ENCODE data around the gene RAB1B.
A peak's percentile ranks its signal among the peaks of the same experiment; 100 is the strongest.

The RAB1B gene

GRCh38 chr11:66285250-66285947, 17.0 kb downstream of the RAB1B start:
- no peak for DNase-seq

GRCh38 chr11:66286699-66287098, 18.3 kb downstream of the RAB1B start:
- DNase-seq: no peak

- DNase-seq: no peak
Measured at GRCh38 chr11:66287211-66287888, 18.9 kb downstream of the RAB1B start.

- DNase-seq: no peak
Measured at GRCh38 chr11:66287889-66288670, 19.6 kb downstream of the RAB1B start.

- DNase-seq: peak; percentile 98
Measured at GRCh38 chr11:66288671-66289547, 20.5 kb downstream of the RAB1B start, which contains the start of gene YIF1A. Gene YIF1A (minus strand): TSS chr11:66289143. CDS start chr11:66288985, 158 bp downstream.

- DNase-seq: peak; percentile 82
Measured at GRCh38 chr11:66289548-66290329, 21.3 kb downstream of the RAB1B start.

- DNase-seq: no peak
Measured at GRCh38 chr11:66290330-66290621, 21.8 kb downstream of the RAB1B start.

GRCh38 chr11:66291303-66291705, 22.9 kb downstream of the RAB1B start:
- DNase-seq: no peak

- DNase-seq: peak; percentile 63
Measured at GRCh38 chr11:66291706-66292542, 23.5 kb downstream of the RAB1B start, which contains the start of gene TMEM151A. Gene TMEM151A (plus strand): TSS chr11:66291894. CDS start chr11:66292014, 120 bp downstream.

- DNase-seq: no peak
Measured at GRCh38 chr11:66292543-66293332, 24.3 kb downstream of the RAB1B start.

GRCh38 chr11:66293352-66293751, 24.9 kb downstream of the RAB1B start:
- no peak for DNase-seq

GRCh38 chr11:66293777-66294625, 25.6 kb downstream of the RAB1B start:
- DNase-seq: no peak

GRCh38 chr11:66294626-66295620, 26.5 kb downstream of the RAB1B start:
- DNase-seq: no peak

- no peak for DNase-seq
Measured at GRCh38 chr11:66297610-66298009, 29.2 kb downstream of the RAB1B start.

GRCh38 chr11:66299186-66299585, 30.7 kb downstream of the RAB1B start:
- no peak for DNase-seq

GRCh38 chr11:66302656-66303055, 34.2 kb downstream of the RAB1B start:
- DNase-seq: no peak

- DNase-seq: no peak
Measured at GRCh38 chr11:66309475-66309874, 41.0 kb downstream of the RAB1B start.

GRCh38 chr11:66310324-66310723, 41.9 kb downstream of the RAB1B start:
- no peak for DNase-seq
